ENCODE data around the gene CDC42BPA.

DNA sequence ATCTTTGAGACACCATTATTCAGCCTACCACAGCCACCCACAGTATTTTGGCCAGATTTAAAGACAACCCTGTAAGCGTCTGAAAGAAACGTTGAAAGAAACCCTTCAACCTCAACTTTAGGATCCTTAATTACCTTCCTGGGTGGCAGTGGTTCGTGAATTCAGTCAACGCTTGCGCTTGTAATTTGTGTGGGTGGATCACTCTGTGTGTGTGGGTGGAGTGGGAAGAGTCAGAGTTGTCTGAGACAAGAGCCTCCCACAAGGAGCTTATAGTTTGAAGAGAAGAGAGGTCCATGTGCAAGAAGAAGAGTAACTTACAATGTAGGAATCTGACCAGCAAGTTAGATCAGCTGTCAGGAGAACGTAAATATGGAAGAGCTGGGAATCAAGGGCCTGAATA is 369.8 kb downstream of the CDC42BPA start:
- TF ChIP-seq, protein P1, sequence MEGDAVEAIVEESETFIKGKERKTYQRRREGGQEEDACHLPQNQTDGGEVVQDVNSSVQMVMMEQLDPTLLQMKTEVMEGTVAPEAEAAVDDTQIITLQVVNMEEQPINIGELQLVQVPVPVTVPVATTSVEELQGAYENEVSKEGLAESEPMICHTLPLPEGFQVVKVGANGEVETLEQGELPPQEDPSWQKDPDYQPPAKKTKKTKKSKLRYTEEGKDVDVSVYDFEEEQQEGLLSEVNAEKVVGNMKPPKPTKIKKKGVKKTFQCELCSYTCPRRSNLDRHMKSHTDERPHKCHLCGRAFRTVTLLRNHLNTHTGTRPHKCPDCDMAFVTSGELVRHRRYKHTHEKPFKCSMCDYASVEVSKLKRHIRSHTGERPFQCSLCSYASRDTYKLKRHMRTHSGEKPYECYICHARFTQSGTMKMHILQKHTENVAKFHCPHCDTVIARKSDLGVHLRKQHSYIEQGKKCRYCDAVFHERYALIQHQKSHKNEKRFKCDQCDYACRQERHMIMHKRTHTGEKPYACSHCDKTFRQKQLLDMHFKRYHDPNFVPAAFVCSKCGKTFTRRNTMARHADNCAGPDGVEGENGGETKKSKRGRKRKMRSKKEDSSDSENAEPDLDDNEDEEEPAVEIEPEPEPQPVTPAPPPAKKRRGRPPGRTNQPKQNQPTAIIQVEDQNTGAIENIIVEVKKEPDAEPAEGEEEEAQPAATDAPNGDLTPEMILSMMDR (IDR thresholded peaks at IDR 0.05), result no peak
- TF ChIP-seq POLR2A (IDR thresholded peaks at IDR 0.05), result no peak
